ENCODE data around the gene KCNG4.
A peak's percentile ranks its signal among the peaks of the same experiment; 100 is the strongest.
"Not testable (repeated sequence)": the region's sequence is repeated elsewhere in the genome, so short reads cannot be mapped to it uniquely, and the experiment has no call there.

Gene KCNG4

GRCh38 chr16:84204551-84204950, 35.3 kb downstream of the KCNG4 start:
- DNase-seq: not testable (repeated sequence)

GRCh38 chr16:84199861-84200260, 40.0 kb downstream of the KCNG4 start:
- DNase-seq: no peak

- DNase-seq: no peak
Observed at GRCh38 chr16:84199097-84199496, 40.7 kb downstream of the KCNG4 start.

GRCh38 chr16:84198401-84198800, 41.4 kb downstream of the KCNG4 start:
- DNase-seq: no peak

GRCh38 chr16:84197466-84198128, 42.2 kb downstream of the KCNG4 start:
- no peak for DNase-seq

- DNase-seq: no peak
Observed at GRCh38 chr16:84196727-84197394, 43.0 kb downstream of the KCNG4 start.

GRCh38 chr16:84196101-84196500, 43.7 kb downstream of the KCNG4 start:
- no peak for DNase-seq

GRCh38 chr16:84195201-84196093, 44.4 kb downstream of the KCNG4 start:
- no peak for DNase-seq

- DNase-seq: peak; percentile 25 to 27
Observed at GRCh38 chr16:84194470-84195200, 45.2 kb downstream of the KCNG4 start.

- DNase-seq: no peak
Observed at GRCh38 chr16:84194018-84194417, 45.8 kb downstream of the KCNG4 start.

- DNase-seq: no peak
Observed at GRCh38 chr16:84193480-84193879, 46.3 kb downstream of the KCNG4 start.

- DNase-seq: no peak
Observed at GRCh38 chr16:84191466-84191865, 48.3 kb downstream of the KCNG4 start.

- DNase-seq: peak in 1 of 2 experiments; percentile 23
Observed at GRCh38 chr16:84190731-84191388, 49.0 kb downstream of the KCNG4 start, which contains the start of gene ADAD2. ADAD2 (plus strand) TSS chr16:84191157; CDS start chr16:84191231, 74 bp downstream.

- peak; percentile 91 to 92 for DNase-seq
Observed at GRCh38 chr16:84186685-84187437, 53.0 kb downstream of the KCNG4 start, which contains the start of gene TAF1C. TAF1C (minus strand) TSS chr16:84187057; CDS start chr16:84184988, 2,069 bp downstream.

GRCh38 chr16:84184775-84185174, 55.0 kb downstream of the KCNG4 start:
- no peak for DNase-seq

- DNase-seq: no peak
Observed at GRCh38 chr16:84183911-84184591, 55.8 kb downstream of the KCNG4 start.

GRCh38 chr16:84183572-84183875, 56.3 kb downstream of the KCNG4 start:
- DNase-seq: no peak

- no peak for DNase-seq
Observed at GRCh38 chr16:84182680-84183571, 56.9 kb downstream of the KCNG4 start.

- no peak for DNase-seq
Observed at GRCh38 chr16:84182104-84182503, 57.7 kb downstream of the KCNG4 start.

All from activated CD4-positive, alpha-beta T cell treated with anti-CD3 and anti-CD28 coated beads, Interleukin-2, amount 50 U/mL, for 48 hours (primary cell).